ENCODE results near the gene SMARCC1. TPM values are rescaled to one million over a fixed set of nuclear protein-coding genes. Genes with fewer than 3 reads are reported as not detected.

The SMARCC1 gene
- total RNA-seq, 2 donors from 2014 or later, result 82.2 to 104 TPM

GRCh38 chr3:47580481-47580880 is 201.2 kb downstream of the SMARCC1 start:
- DNase-seq (no peak), ATAC-seq (no peak)
- Mint-ChIP-seq H3K4me3 (peak overlapping the region; percentile 73), H3K27me3 (peaks cover 15% of the 10 kb centered on the region), H3K36me3 (ENCODE audit: low read depth) (peaks cover 2% of the 10 kb centered on the region), H3K4me1 (peaks cover 6% of the 10 kb centered on the region), H3K27ac (no peak overlapping the region)
- H3K9me3 ChIP-seq (ENCODE audit: control insufficient read depth, low read length, poor library complexity, severe bottlenecking), result no peaks in the 10 kb centered on the region

DNA sequence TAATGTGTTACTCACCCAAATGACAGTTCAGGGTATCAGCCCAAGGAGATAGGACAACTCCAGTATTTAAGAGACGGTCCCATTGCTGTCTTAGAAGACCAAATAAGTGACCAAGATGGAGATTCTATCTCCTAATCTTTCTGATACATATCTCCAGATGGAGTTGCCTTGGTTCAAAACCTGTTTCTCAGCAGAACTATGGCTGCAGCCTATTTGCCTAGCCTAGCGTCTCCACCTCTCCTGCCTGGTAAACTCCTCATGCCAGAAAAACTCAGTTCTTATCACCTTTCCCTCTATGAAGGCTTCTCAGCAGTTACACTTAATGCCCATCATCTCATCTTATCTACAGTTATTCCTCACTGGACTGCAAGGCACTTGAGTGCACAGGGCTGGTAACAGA is 201.8 kb downstream of the SMARCC1 start:
- peaks cover 6% of the 10 kb centered on the region for H3K4me1 Mint-ChIP-seq
- no peak overlapping the region for H3K27ac Mint-ChIP-seq
- ATAC-seq (no peak), DNase-seq (no peak)
- H3K9me3 ChIP-seq (ENCODE audit: control insufficient read depth, low read length, poor library complexity, severe bottlenecking), result no peaks in the 10 kb centered on the region
- peaks cover 2% of the 10 kb centered on the region for H3K36me3 Mint-ChIP-seq (ENCODE audit: low read depth)
- peak overlapping the region; percentile 73 for H3K4me3 Mint-ChIP-seq
- H3K27me3 Mint-ChIP-seq, result peaks cover 15% of the 10 kb centered on the region

DNA sequence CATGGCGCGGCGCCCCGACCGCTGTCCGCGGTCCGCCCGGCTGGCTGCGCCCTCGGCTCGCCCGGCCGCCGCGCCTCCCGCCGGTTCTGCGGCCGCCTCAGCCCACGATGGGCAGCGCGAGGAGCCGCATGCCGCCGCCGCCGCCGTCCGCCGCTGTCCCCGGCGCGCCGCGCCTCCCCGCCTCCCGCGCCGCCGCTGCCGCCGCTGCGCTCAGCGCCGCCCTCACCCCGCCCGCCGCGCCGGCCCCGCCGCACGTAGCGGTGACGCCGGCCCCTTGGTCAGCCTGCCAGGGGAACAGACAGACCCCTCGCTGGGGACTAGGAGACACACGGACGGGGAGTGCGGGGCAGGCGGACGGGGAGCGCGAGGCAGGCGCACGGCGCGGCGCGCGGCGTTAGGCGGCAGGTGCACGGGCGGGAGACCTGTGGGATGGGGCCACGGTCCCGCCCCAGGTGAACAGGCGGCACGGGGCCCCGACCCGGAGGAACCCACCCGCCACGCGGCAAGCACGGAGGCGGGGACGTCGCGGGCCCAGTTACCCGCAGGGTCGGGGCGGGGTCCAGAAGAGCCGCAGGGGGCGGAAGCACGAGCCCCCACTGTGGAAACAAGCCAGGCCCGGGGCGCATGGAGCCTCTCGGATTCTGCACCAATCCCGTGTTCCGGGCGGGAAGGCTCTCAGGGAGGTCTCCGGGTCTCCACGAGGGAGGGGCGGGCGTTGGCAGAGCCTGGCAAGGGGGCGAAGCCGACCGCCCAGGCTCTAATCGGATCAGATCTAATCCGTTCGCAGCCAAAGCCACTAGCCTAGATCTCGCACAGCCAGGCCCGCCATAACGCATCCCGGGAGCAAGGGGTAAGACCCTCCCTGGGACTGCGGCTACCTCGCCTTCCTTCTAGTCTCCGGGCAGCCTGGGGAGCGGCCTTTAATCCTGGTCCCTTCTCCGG is 202.7 kb downstream of the SMARCC1 start, which contains the start of gene CSPG5:
Gene CSPG5 (minus strand): TSS at position 175 of the 942 bp plus-strand sequence. CDS start 172 bp downstream, at position 3.
- H3K27ac Mint-ChIP-seq, result no peak within 1 kb of the TSS
- DNase-seq (peak in 2 of 3 donors; percentile 27 to 37), ATAC-seq (peak; percentile 68)
- H3K27me3 Mint-ChIP-seq, result peaks cover 16% of the 10 kb centered on the region
- H3K4me3 Mint-ChIP-seq, result peak within 1 kb of the TSS; percentile 77
- peaks cover 6% of the 10 kb centered on the region for H3K4me1 Mint-ChIP-seq
- peaks cover 2% of the 10 kb centered on the region for H3K36me3 Mint-ChIP-seq (ENCODE audit: low read depth)
- no peaks in the 10 kb centered on the region for H3K9me3 ChIP-seq (ENCODE audit: control insufficient read depth, low read length, poor library complexity, severe bottlenecking)

DNA sequence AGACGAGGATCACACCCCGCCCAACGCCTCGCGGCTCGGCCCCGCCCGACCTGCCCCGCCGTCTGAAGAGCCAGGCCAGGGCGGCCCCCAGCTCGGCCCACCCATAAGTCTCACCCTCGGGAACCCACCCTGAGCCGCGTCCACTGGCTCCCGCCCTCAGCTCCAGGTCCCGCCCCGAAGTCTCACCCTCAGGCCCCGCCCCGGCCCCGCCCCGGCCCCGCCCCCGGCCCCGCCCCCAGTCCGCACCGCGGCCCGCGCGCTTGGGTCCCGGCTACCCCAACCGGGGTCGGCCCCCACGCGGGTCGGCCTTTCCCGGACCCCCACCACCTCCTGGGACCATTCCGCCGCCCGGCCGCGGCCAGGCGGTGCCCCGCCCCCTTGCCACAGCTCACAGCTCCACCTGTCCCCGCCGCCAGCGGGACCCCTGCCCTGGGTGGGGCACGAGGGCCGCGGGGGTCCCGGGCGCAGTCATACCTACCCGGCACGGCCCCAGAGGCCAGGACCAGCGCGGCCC is 203.5 kb downstream of the SMARCC1 start:
- H3K27me3 Mint-ChIP-seq, result peaks cover 22% of the 10 kb centered on the region
- peak; percentile 17 to 46 (median 45) for DNase-seq
- H3K4me3 Mint-ChIP-seq, result peak overlapping the region; percentile 77
- no peak overlapping the region for H3K27ac Mint-ChIP-seq
- peaks cover 6% of the 10 kb centered on the region for H3K4me1 Mint-ChIP-seq
- ATAC-seq, result peak; percentile 68
- H3K36me3 Mint-ChIP-seq (ENCODE audit: low read depth), result peaks cover 2% of the 10 kb centered on the region
- H3K9me3 ChIP-seq (ENCODE audit: control insufficient read depth, low read length, poor library complexity, severe bottlenecking), result no peaks in the 10 kb centered on the region

DNA sequence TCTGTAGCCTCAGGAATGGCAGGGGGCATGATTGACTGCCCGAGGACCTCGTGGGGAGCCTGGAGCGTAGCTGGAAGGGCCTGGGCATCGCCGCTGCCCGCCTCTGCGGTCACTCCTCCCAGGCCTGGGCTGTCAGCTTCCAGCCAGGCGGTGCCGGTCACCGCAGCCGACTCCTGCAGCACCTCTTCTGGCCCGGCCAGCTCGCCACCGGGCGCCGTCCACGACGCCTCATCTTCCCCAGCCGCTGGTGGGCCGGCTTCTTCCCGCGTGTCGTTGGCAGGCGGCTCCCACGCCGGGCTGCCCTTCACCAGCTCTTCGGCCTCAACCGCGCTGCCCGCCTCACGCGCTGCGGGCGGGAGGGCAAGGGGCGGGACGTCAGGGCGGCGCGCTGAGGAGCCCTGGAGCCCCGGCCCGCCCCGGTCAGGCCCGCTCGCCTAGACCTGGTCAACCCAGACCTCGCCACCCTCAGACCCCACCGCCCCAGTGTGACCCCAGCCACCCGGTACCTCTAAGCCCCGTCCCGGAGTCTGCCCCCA is 204.0 kb downstream of the SMARCC1 start:
- ATAC-seq (peak; percentile 40), DNase-seq (no peak)
- Mint-ChIP-seq H3K4me1 (peaks cover 6% of the 10 kb centered on the region), H3K36me3 (ENCODE audit: low read depth) (peaks cover 2% of the 10 kb centered on the region), H3K27ac (no peak overlapping the region), H3K27me3 (peaks cover 22% of the 10 kb centered on the region), H3K4me3 (peak overlapping the region; percentile 77)
- no peaks in the 10 kb centered on the region for H3K9me3 ChIP-seq (ENCODE audit: control insufficient read depth, low read length, poor library complexity, severe bottlenecking)

- H3K9me3 ChIP-seq (ENCODE audit: control insufficient read depth, low read length, poor library complexity, severe bottlenecking), result no peaks in the 10 kb centered on the region
- Mint-ChIP-seq H3K4me3 (no peak overlapping the region), H3K27ac (no peak overlapping the region), H3K36me3 (ENCODE audit: low read depth) (peaks cover 2% of the 10 kb centered on the region), H3K27me3 (peaks cover 22% of the 10 kb centered on the region), H3K4me1 (no peaks in the 10 kb centered on the region)
- no peak for ATAC-seq
- DNase-seq, result no peak
Observed at GRCh38 chr3:47573190-47574172, 208.2 kb downstream of the SMARCC1 start.

DNA sequence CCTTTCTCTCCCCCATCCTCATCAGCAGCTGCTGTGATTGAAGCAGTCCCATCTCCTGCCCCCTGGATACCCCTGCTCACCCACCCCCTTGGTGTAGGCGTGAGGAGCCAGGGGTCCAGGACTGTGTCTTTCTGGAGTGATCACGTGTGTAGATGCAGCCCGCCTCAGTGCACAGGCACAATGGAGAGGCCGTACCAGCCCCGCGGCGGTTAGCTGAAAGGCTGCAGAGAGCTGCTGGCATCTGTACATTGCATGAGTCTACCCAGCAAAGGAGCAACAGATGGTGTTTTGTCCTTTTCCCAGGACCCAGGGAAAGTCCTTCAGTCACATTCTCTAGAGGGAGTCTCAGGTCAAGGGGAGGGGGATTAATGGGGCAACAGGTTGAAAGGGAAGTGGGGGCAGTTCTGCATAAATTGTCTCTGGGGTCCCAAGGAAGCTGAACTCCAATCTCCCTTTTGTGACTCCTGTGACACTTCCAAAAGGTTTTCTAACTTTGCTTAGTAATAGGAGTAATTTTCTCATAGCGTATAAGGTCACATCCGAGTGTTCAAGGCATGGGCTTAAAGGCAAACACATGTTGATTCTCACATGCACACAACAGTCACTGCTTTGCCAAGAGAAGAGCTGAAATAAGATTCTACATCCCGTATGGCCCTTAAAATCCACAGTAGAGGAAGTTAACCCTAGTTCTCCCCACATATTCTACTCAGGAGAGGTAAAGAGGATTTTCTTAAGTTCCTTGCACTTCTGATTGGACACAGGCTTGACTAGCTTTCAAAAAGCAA is 210.1 kb downstream of the SMARCC1 start:
- no peak for DNase-seq
- H3K9me3 ChIP-seq (ENCODE audit: control insufficient read depth, low read length, poor library complexity, severe bottlenecking), result no peaks in the 10 kb centered on the region
- no peaks in the 10 kb centered on the region for H3K4me1 Mint-ChIP-seq
- H3K27me3 Mint-ChIP-seq, result peaks cover 24% of the 10 kb centered on the region
- H3K36me3 Mint-ChIP-seq (ENCODE audit: low read depth), result peaks cover 2% of the 10 kb centered on the region
- no peak for ATAC-seq
- no peak overlapping the region for H3K4me3 Mint-ChIP-seq
- H3K27ac Mint-ChIP-seq, result no peak overlapping the region

DNA sequence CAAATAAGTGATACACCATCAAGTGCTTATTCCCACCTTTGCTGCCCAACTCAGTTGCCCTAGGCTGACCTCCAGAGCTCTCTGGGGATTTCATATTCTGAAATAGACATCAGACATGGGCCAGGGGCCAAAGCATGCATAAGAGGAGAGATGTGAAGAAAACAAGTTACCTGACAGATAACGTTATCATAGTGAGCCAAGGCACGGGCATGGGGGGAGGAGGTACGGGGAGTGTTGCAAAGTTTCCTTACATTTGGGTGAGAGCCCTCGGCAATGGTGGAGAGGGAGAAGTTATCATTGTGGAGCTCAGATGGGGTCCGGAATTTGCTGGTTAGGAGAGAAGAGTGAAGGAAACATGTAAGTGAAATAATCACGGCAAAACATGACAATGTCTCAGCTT is 212.8 kb downstream of the SMARCC1 start:
- H3K36me3 Mint-ChIP-seq (ENCODE audit: low read depth), result peaks cover 2% of the 10 kb centered on the region
- H3K9me3 ChIP-seq (ENCODE audit: control insufficient read depth, low read length, poor library complexity, severe bottlenecking), result no peaks in the 10 kb centered on the region
- H3K27ac Mint-ChIP-seq, result no peak overlapping the region
- ATAC-seq (no peak), DNase-seq (no peak)
- H3K4me1 Mint-ChIP-seq, result no peaks in the 10 kb centered on the region
- H3K4me3 Mint-ChIP-seq, result no peak overlapping the region
- peaks cover 26% of the 10 kb centered on the region for H3K27me3 Mint-ChIP-seq

GRCh38 chr3:47567149-47567548 is 214.5 kb downstream of the SMARCC1 start:
- Mint-ChIP-seq H3K27ac (no peak overlapping the region), H3K36me3 (ENCODE audit: low read depth) (peaks cover 2% of the 10 kb centered on the region), H3K27me3 (peaks cover 18% of the 10 kb centered on the region), H3K4me3 (no peak overlapping the region), H3K4me1 (no peaks in the 10 kb centered on the region)
- no peaks in the 10 kb centered on the region for H3K9me3 ChIP-seq (ENCODE audit: control insufficient read depth, low read length, poor library complexity, severe bottlenecking)
- ATAC-seq (no peak), DNase-seq (no peak)

- H3K4me3 Mint-ChIP-seq, result no peak overlapping the region
- DNase-seq (no peak), ATAC-seq (no peak)
- H3K36me3 Mint-ChIP-seq (ENCODE audit: low read depth), result peaks cover 2% of the 10 kb centered on the region
- no peaks in the 10 kb centered on the region for H3K9me3 ChIP-seq (ENCODE audit: control insufficient read depth, low read length, poor library complexity, severe bottlenecking)
- H3K4me1 Mint-ChIP-seq, result no peaks in the 10 kb centered on the region
- no peak overlapping the region for H3K27ac Mint-ChIP-seq
- H3K27me3 Mint-ChIP-seq, result peaks cover 14% of the 10 kb centered on the region
Observed at GRCh38 chr3:47566667-47567066, 215.0 kb downstream of the SMARCC1 start.

DNA sequence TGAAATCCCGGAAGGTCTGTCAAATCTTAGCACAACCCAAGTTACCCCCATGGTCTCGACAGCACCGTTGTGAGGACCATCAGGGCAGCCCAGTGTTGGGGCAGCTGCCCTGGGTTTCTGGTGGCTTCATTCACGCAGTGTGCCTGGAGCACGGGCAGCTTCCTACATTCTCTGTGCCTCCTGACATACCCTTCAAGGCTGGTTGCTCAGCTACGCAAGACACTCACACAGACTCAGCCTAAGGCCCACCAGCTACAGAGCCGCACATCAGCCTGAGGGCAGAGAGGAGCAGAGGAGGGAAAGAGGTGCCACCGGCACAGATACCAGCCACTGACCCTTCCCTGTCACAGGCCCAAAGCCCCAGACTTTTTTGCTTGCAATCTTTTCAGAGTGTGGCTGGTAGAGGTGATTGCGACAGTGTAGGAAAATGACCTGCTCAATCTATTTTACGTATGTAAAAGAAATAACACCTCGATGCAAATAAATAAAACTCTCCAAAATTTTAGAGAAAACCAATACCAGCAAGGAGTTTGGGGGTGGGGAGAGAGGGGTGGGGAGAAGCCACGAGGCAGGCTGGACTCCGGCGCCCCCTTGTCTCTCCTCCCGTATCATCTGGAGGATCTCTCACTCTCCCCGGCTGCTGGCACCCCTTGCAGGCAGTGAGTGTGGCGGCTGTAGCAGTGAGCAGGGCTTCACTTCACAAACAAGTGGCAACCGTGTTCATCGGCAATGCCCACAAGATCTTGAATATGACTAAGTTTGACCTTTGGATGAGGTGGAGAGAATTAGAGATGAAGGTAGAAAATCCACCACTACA is 215.8 kb downstream of the SMARCC1 start:
- ATAC-seq (no peak), DNase-seq (no peak)
- peaks cover 14% of the 10 kb centered on the region for H3K27me3 Mint-ChIP-seq
- no peaks in the 10 kb centered on the region for H3K4me1 Mint-ChIP-seq
- H3K4me3 Mint-ChIP-seq, result no peak overlapping the region
- H3K36me3 Mint-ChIP-seq (ENCODE audit: low read depth), result peaks cover 2% of the 10 kb centered on the region
- no peak overlapping the region for H3K27ac Mint-ChIP-seq
- H3K9me3 ChIP-seq (ENCODE audit: control insufficient read depth, low read length, poor library complexity, severe bottlenecking), result no peaks in the 10 kb centered on the region
